ENCODE results near the gene PHETA1. TPM values are rescaled to one million over a fixed set of nuclear protein-coding genes. Genes with fewer than 3 reads are reported as not detected.

The PHETA1 gene
- total and polyA plus RNA-seq, 2 of the 13 experiments (the other 11 are each of a cell fraction or from before 2014, with no cell fraction given) = 11.3 to 20.8 TPM

- TF ChIP-seq ZNF629 (CRISPR knock-in tag; conservative IDR thresholded peaks at IDR 0.05) = peak; percentile 49; the same call in 1 of the 2 replicates
- TF ChIP-seq ZNF572 (CRISPR knock-in tag; IDR thresholded peaks at IDR 0.05) = no peak
- ChIA-PET CTCF (ENCODE audit: low intra/inter-chr PET ratio, low total read pairs) (no interaction called here), POLR2A (interaction anchor here (1.0 kb wide), 1 partner anchor 17 kb away, joined by 3 read pairs; no protein-coding TSS in a partner anchor)
- in situ Hi-C loops (cut with HindIII; ENCODE audit: extremely low pct_ligation_motif_present, low pct_unique_long_range_greater_than_20kb) (no loop called here), intact Hi-C loops (cut with micrococcal nuclease; ENCODE audit: unreplicated experiment) (no loop called here)
- Histone ChIP-seq H3K27me3 (ENCODE audit: control insufficient read depth in 1 of 2, insufficient read depth in 2 of 2, low read length in 2 of 2) (peaks cover 1 to 6% of the 10 kb centered on the region in 2 experiments; a peak in 2 of 5 replicates), H4K20me1 (ENCODE audit: insufficient read depth, low read length) (no peaks in the 10 kb centered on the region), H3K27ac (ENCODE audit: extremely low read length, insufficient read depth, low read length) (no peak overlapping the region), H3K36me3 (replicated peaks in 1 of 2; ENCODE audit: control insufficient read depth in 1 of 2, insufficient read depth in 2 of 2, low read length in 2 of 2) (no peaks in the 10 kb centered on the region), H2AFZ (ENCODE audit: low read length) (no peak overlapping the region), H3K4me1 (ENCODE audit: insufficient read depth, low read length) (no peaks in the 10 kb centered on the region), H3K4me3 (replicated peaks in 1 of 3; ENCODE audit: insufficient read depth in 1 of 3, low read depth in 2 of 3, low read length in 3 of 3) (no peak overlapping the region), H3K9ac (ENCODE audit: insufficient read depth, low read depth, low read length) (no peak overlapping the region), H3K9me3 (ENCODE audit: low read length) (peaks cover 5% of the 10 kb centered on the region), H3K79me2 (ENCODE audit: insufficient read depth, low read length) (no peaks in the 10 kb centered on the region), H3K4me2 (ENCODE audit: low read depth, low read length) (no peak overlapping the region)
- no TSS peak for BruUV-seq (replicated peaks)
- 13% methylated on average over 1 of the region's 2 CpGs for whole genome bisulfite sequencing (ENCODE audit: low lambda C conversion rate)
- DNase-seq (ENCODE audit: low spot score) (no peak), FAIRE-seq (no peak), ATAC-seq (no peak)
Measured at GRCh38 chr12:111351026-111351425, 17.9 kb downstream of the PHETA1 start.

DNA sequence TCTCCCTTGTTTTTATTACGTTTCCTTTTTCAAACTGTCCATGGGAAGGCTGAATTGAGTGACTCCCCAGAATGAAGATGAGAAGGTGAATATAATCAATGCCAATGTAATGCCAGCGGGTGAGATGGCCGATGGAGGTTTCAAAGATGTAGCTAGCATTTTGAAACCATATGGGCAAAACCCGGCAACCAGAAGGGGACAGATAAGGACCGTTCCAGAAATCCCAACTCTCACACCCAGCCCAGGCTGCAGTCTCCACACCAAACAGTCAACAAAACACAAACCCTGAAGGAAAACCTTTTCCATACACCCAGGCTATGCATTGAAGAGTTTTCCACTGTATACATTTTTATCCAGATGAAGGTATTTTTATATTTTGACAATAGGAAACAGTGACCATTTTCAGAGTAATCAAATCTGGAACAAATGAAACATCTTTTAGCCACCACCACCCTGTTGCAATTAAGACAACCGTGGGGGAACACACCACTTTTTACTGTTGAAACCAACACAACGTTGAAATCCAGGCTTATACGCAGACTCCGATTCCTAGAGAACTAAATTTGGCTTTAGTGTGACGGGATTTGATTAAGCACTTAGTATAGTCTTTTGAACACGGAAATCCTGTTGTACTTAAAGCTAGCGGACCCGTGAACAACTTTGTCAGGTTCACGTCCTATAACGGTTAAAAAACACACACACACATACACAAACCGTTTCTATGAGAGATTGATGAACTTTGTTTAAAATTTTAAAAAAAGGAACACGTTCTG lies 19.0 kb downstream of the PHETA1 start:
- no peak for FAIRE-seq
- intact Hi-C loops (cut with micrococcal nuclease; ENCODE audit: unreplicated experiment) = no loop called here
- no peaks in the 10 kb centered on the region for H3K4me1 ChIP-seq (ENCODE audit: insufficient read depth, low read length)
- no peaks in the 10 kb centered on the region for H3K79me2 ChIP-seq (ENCODE audit: insufficient read depth, low read length)
- ChIA-PET POLR2A (interaction anchor here (1.0 kb wide), 1 partner anchor 18 kb away, joined by 3 read pairs; no protein-coding TSS in a partner anchor), CTCF (ENCODE audit: low intra/inter-chr PET ratio, low total read pairs) (no interaction called here)
- H3K36me3 ChIP-seq (replicated peaks in 1 of 2; ENCODE audit: control insufficient read depth in 1 of 2, insufficient read depth in 2 of 2, low read length in 2 of 2) = no peaks in the 10 kb centered on the region
- WGBS (ENCODE audit: low lambda C conversion rate) = 33% methylated on average over 17 of the region's 17 CpGs
- no TSS peak for BruUV-seq (replicated peaks)
- H3K27me3 ChIP-seq (ENCODE audit: control insufficient read depth in 1 of 2, insufficient read depth in 2 of 2, low read length in 2 of 2) = peaks cover 1 to 6% of the 10 kb centered on the region in 2 experiments; a peak in 2 of 5 replicates
- no peak overlapping the region for H3K9ac ChIP-seq (ENCODE audit: insufficient read depth, low read depth, low read length)
- H3K9me3 ChIP-seq (ENCODE audit: low read length) = peaks cover 5% of the 10 kb centered on the region
- DNase-seq (ENCODE audit: low spot score) = no peak
- no peak overlapping the region for H2AFZ ChIP-seq (ENCODE audit: low read length)
- H3K4me3 ChIP-seq (replicated peaks in 1 of 3; ENCODE audit: insufficient read depth in 1 of 3, low read depth in 2 of 3, low read length in 3 of 3) = no peak overlapping the region
- in situ Hi-C loops (cut with HindIII; ENCODE audit: extremely low pct_ligation_motif_present, low pct_unique_long_range_greater_than_20kb) = no loop called here
- H3K27ac ChIP-seq (ENCODE audit: extremely low read length, insufficient read depth, low read length) = no peak overlapping the region
- no peaks in the 10 kb centered on the region for H4K20me1 ChIP-seq (ENCODE audit: insufficient read depth, low read length)
- ATAC-seq = no peak
- H3K4me2 ChIP-seq (ENCODE audit: low read depth, low read length) = no peak overlapping the region
- no peak for TF ChIP-seq ZNF530 (CRISPR knock-in tag; IDR thresholded peaks at IDR 0.05; ENCODE audit: low read depth)
- TF ChIP-seq HDAC6 (IDR thresholded peaks at IDR 0.05; ENCODE audit: low read depth, low read length) = no peak
- TF ChIP-seq U2AF1 (optimal IDR thresholded peaks at IDR 0.05; ENCODE audit: low read depth, low read length) = no peak
- TF ChIP-seq MXI1 (IDR thresholded peaks at IDR 0.05; ENCODE audit: borderline replicate concordance, low read depth, low read length) = no peak
- TF ChIP-seq, protein P1, sequence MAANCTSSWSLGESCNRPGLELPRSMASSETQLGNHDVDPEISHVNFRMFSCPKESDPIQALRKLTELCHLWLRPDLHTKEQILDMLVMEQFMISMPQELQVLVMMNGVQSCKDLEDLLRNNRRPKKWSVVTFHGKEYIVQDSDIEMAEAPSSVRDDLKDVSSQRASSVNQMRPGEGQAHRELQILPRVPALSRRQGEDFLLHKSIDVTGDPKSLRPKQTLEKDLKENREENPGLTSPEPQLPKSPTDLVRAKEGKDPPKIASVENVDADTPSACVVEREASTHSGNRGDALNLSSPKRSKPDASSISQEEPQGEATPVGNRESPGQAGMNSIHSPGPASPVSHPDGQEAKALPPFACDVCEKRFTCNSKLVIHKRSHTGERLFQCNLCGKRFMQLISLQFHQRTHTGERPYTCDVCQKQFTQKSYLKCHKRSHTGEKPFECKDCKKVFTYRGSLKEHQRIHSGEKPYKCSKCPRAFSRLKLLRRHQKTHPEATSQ (CRISPR knock-in tag; IDR thresholded peaks at IDR 0.05; ENCODE audit: borderline replicate concordance) = no peak
- no peak for TF ChIP-seq NR2F1 (CRISPR knock-in tag; IDR thresholded peaks at IDR 0.05)
- TF ChIP-seq HNRNPLL (IDR thresholded peaks at IDR 0.05; ENCODE audit: low read depth, low read length, poor library complexity, severe bottlenecking) = no peak
- TF ChIP-seq AKNA (CRISPR knock-in tag; IDR thresholded peaks at IDR 0.05; ENCODE audit: borderline replicate concordance) = no peak
- TF ChIP-seq KAT7 (CRISPR knock-in tag; IDR thresholded peaks at IDR 0.05; ENCODE audit: borderline replicate concordance) = no peak
